Keratinocyte (primary cell): ENCODE results near the gene GCM1. TPM values are rescaled to one million over a fixed set of nuclear protein-coding genes. Genes with fewer than 3 reads are reported as not detected.

Experiments
- DNase-seq: peaks from one replicate; pipeline ENCODE4 v3.0.0-alpha.2; 2011; ENCODE audit warnings: low read depth, missing footprints, low spot score
- FAIRE-seq: peaks from 2 replicates; lab custom pipeline; 2011; peaks lifted over from hg19 to GRCh38; lab: Jason Lieb, UNC
- H2AFZ ChIP-seq: 2 replicates; pipeline ENCODE4 v1.6.0; 2012; ENCODE audit warnings: low read length, control low read depth, inconsistent platforms; ENCODE audit not compliant: control insufficient read depth
- H3K27ac ChIP-seq: 2 replicates; pipeline ENCODE4 v1.5.1; 2011; ENCODE audit warnings: low read length; ENCODE audit not compliant: control insufficient read depth, insufficient read depth
- H3K27me3 ChIP-seq: 3 replicates; pipeline ENCODE4 v1.6.0; 2011; ENCODE audit warnings: low read length; ENCODE audit not compliant: control insufficient read depth, insufficient read depth; ENCODE audit errors: extremely low read depth
- H3K36me3 ChIP-seq, 2 experiments: 2 replicates in 1 of 2; 3 replicates in 1 of 2; pipeline ENCODE4 v1.5.1; 2011; ENCODE audit warnings: low read length in 2 of 2, mild to moderate bottlenecking in 1 of 2; ENCODE audit not compliant: control insufficient read depth in 2 of 2, insufficient read depth in 2 of 2; ENCODE audit errors: extremely low read depth in 1 of 2
- H3K4me1 ChIP-seq: 3 replicates; pipeline ENCODE4 v1.5.1; 2011; ENCODE audit warnings: low read length; ENCODE audit not compliant: control insufficient read depth, insufficient read depth; ENCODE audit errors: extremely low read depth
- H3K4me2 ChIP-seq: 3 replicates; pipeline ENCODE4 v1.6.0; 2011; ENCODE audit warnings: low read depth, low read length; ENCODE audit not compliant: control insufficient read depth, insufficient read depth; ENCODE audit errors: extremely low read depth
- H3K4me3 ChIP-seq, 3 experiments: fragments of 200-600 bp in 1 of 3; sonication (generic) in 1 of 3; 2 replicates in 2 of 3; 3 replicates in 1 of 3; pipeline ENCODE4 v1.5.1; 2011 to 2016; ENCODE audit warnings: low read length in 3 of 3, mild to moderate bottlenecking in 3 of 3, control low read depth in 2 of 3, inconsistent platforms in 1 of 3, low read depth in 1 of 3, mixed read lengths in 1 of 3, mixed run types in 1 of 3, moderate library complexity in 1 of 3; ENCODE audit not compliant: control insufficient read depth in 2 of 3, insufficient read depth in 2 of 3; ENCODE audit errors: extremely low read depth in 1 of 3
- H3K79me2 ChIP-seq: 2 replicates; pipeline ENCODE4 v1.6.0; 2012; ENCODE audit warnings: low read length; ENCODE audit not compliant: control insufficient read depth, insufficient read depth
- H3K9ac ChIP-seq: 3 replicates; pipeline ENCODE4 v1.6.0; 2011; ENCODE audit warnings: low read length; ENCODE audit not compliant: control insufficient read depth, insufficient read depth; ENCODE audit errors: extremely low read depth
- H3K9me1 ChIP-seq: 3 replicates; pipeline ENCODE4 v1.6.0; 2011; ENCODE audit warnings: low read length; ENCODE audit not compliant: control insufficient read depth, insufficient read depth; ENCODE audit errors: extremely low read depth
- H3K9me3 ChIP-seq: 2 replicates; pipeline ENCODE4 v1.5.1; 2012; ENCODE audit warnings: low read depth, low read length; ENCODE audit not compliant: control insufficient read depth
- H4K20me1 ChIP-seq: 3 replicates; pipeline ENCODE4 v1.6.0; 2011; ENCODE audit warnings: low read length; ENCODE audit not compliant: control insufficient read depth, insufficient read depth; ENCODE audit errors: extremely low read depth
- EZH2 ChIP-seq: IDR thresholded peaks from one replicate; pipeline ENCODE4 v1.6.1; 2012; ENCODE audit warnings: inconsistent platforms, mild to moderate bottlenecking, low read length, moderate library complexity
- dilution Hi-C: fragments of 300-500 bp; cut with MboI; formaldehyde crosslinking; loops from one replicate; pipeline ENCODE4 v1.7.0; 2020; ENCODE audit warnings: low sequenced_read_pairs; ENCODE audit not compliant: extremely low pct_ligation_motif_present
- polyA plus RNA-seq, 5 experiments: library from polyadenylated mRNA; depleted of rRNA in 3 of 5; stranded (reverse) in 3 of 5; stranded (forward) in 1 of 5; unstranded in 1 of 5; fragments of >200 nt; gene quantifications; 1 replicate in 1 of 5; 2 replicates in 3 of 5; 3 replicates in 1 of 5; pipeline versions ENCODE4 v1.2.1 to v1.2.3, GENCODE V29; 2011 to 2012; ENCODE audit warnings: missing spikeins in 2 of 5, low read depth in 1 of 5, low replicate concordance in 1 of 5
- small RNA-seq, 3 experiments: library from RNA; depleted of rRNA; stranded (forward); fragments of <200 nt; gene quantifications; one replicate each; pipeline ENCODE3, GENCODE V24; 2012; ENCODE audit warnings: low read depth in 3 of 3, low replicate concordance in 1 of 3; ENCODE audit not compliant: insufficient read length in 3 of 3
- TF ChIP-seq, protein P1 (sequence below), 3 experiments: IDR thresholded peaks in 1 of 3; conservative IDR thresholded peaks in 1 of 3; optimal IDR thresholded peaks in 1 of 3; 2 replicates in 2 of 3; 3 replicates in 1 of 3; pipeline versions ENCODE3 to v1.5.1; 2011; ENCODE audit warnings: low read length in 3 of 3, mild to moderate bottlenecking in 3 of 3, moderate library complexity in 2 of 3, control low read depth in 1 of 3, inconsistent platforms in 1 of 3; ENCODE audit not compliant: insufficient read depth in 2 of 3; ENCODE audit errors: extremely low read depth in 1 of 3

Gene GCM1
- polyA plus RNA-seq, 1 donor (not counting 4 experiments of a cell fraction or from before 2014, with no cell fraction given) = not detected

DNA sequence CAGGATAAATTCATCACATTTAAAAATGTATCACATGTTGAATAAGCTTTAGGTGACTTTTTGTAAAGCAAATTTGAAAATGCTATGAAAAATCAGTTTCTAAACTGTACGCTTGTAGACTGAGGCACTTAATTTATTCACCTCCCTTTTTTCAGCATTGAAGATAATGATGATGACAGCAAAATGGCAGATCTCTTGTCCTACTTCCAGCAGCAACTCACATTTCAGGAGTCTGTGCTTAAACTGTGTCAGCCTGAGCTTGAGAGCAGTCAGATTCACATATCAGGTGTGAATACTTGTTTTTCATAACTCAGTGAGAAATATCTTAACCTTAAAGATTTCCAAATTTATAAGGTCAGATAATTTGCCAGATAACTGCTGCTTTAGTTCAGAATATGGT, 67.8 kb downstream of the GCM1 start:
- no peak for TF ChIP-seq EZH2
- TF ChIP-seq, protein P1, sequence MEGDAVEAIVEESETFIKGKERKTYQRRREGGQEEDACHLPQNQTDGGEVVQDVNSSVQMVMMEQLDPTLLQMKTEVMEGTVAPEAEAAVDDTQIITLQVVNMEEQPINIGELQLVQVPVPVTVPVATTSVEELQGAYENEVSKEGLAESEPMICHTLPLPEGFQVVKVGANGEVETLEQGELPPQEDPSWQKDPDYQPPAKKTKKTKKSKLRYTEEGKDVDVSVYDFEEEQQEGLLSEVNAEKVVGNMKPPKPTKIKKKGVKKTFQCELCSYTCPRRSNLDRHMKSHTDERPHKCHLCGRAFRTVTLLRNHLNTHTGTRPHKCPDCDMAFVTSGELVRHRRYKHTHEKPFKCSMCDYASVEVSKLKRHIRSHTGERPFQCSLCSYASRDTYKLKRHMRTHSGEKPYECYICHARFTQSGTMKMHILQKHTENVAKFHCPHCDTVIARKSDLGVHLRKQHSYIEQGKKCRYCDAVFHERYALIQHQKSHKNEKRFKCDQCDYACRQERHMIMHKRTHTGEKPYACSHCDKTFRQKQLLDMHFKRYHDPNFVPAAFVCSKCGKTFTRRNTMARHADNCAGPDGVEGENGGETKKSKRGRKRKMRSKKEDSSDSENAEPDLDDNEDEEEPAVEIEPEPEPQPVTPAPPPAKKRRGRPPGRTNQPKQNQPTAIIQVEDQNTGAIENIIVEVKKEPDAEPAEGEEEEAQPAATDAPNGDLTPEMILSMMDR (optimal IDR thresholded peaks at IDR 0.05 in 1 of 3, IDR thresholded peaks at IDR 0.05 in 1 of 3, conservative IDR thresholded peaks at IDR 0.05 in 1 of 3; ENCODE audit: extremely low read depth in 1 of 3, insufficient read depth in 2 of 3, low read length in 3 of 3) = no peak
- Histone ChIP-seq H3K27me3 (no peaks in the 10 kb centered on the region), H3K4me1 (no peaks in the 10 kb centered on the region), H3K9ac (no peak overlapping the region), H3K9me1 (no peaks in the 10 kb centered on the region), H3K4me2 (no peak overlapping the region), H3K4me3 (no peak overlapping the region), H3K36me3 (peaks cover 10 to 11% of the 10 kb centered on the region in 2 experiments), H3K79me2 (no peaks in the 10 kb centered on the region), H2AFZ (no peak overlapping the region), H3K9me3 (no peaks in the 10 kb centered on the region), H4K20me1 (no peaks in the 10 kb centered on the region), H3K27ac (no peak overlapping the region)
- dilution Hi-C loops = no loop called here
- FAIRE-seq (no peak), DNase-seq (no peak)

Small RNA genes lying within 50 kb of the gene (small RNA-seq; reads per million reads assigned to genes)
- gene RN7SL244P (0 reads per million in 3 experiments), gene RNU6-464P (0 reads per million in 3 experiments)

Other genes starting within 250 kb of the GCM1 start
- not detected in 3 replicates for gene GSTA3, start 239.1 kb downstream of the GCM1 start, polyA plus RNA-seq
- 19.2 to 40.2 TPM (median 34.2 TPM) in 3 replicates for gene GSTA4, start 153.6 kb downstream of the GCM1 start, polyA plus RNA-seq
- gene CILK1, start 87.0 kb downstream of the GCM1 start, polyA plus RNA-seq = 3.6 to 5.6 TPM (median 5.0 TPM) in 3 replicates
- gene FBXO9, start 83.4 kb downstream of the GCM1 start, polyA plus RNA-seq = 51.5 to 71.8 TPM (median 52.1 TPM) in 3 replicates
- gene ELOVL5, start 200.1 kb upstream of the GCM1 start, polyA plus RNA-seq = 39.7 to 66.7 TPM (median 53.3 TPM) in 3 replicates